D721Med (cell line): ENCODE data around the gene PDLIM1.

ENCODE experiments used
- DNase-seq: peaks from one replicate; pipeline ENCODE4 v3.0.0; 2011; ENCODE audit warnings: low spot score; ENCODE audit not compliant: insufficient read length
- FAIRE-seq: peaks from 2 replicates; lab custom pipeline; 2011; peaks lifted over from hg19 to GRCh38; lab: Jason Lieb, UNC
- CTCF ChIP-seq: IDR thresholded peaks from 2 replicates; pipeline ENCODE4 v1.5.1; 2012; ENCODE audit warnings: mild to moderate bottlenecking, control low read depth; ENCODE audit not compliant: insufficient read depth; ENCODE audit errors: missing control alignments

Gene PDLIM1

GRCh38 chr10:95315509-95315908 lies 24.7 kb upstream of the PDLIM1 start:
- FAIRE-seq (peak; percentile 98), DNase-seq (peak; percentile 47)
- TF ChIP-seq CTCF = no peak

- TF ChIP-seq CTCF = no peak
- FAIRE-seq (no peak), DNase-seq (no peak)
Measured at GRCh38 chr10:95314192-95314918, 23.6 kb upstream of the PDLIM1 start.

- FAIRE-seq (no peak), DNase-seq (no peak)
Measured at GRCh38 chr10:95312986-95313495, 22.2 kb upstream of the PDLIM1 start.

DNA sequence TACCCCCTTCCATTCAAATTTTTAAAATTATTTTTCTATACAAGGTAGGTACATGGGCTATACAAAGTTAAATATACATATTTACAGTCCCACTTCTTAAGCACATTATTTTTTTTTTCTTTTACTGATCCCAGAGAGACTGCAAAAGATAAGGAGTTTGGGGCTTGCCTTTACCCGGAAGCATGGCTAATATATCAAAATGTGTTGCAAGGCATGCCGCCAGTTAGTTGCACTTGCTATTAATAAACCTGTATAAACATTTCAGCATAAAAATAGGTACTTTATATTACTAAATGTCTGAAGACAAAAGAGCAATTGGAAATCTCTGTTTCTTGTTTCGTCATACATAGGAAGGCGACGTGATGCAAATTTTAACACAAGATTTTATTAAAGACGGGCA lies 21.5 kb upstream of the PDLIM1 start:
- FAIRE-seq = no peak

More at GRCh38 chr10:95312986-95313495, 22.2 kb upstream of the PDLIM1 start:
- no peak for TF ChIP-seq CTCF

DNA sequence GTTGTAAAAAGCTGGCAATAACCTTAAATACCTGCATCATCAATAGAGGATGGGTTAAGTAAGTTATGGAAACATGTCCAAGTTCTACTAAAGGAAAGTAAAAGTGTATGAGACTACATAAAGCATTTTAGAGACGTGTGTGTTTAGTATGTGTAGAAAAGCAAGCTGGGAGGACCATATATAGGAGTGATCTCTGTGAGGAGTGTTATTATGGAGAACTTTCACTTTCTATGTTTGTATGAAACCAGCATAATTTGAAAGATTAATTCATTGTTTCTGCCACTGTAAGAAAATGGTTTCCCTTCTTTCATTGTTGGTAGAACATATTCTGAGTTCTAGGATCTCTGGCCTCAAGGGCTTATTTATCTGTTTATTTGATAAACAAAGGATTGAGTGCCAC lies 19.2 kb upstream of the PDLIM1 start:
- no peak for TF ChIP-seq CTCF
- DNase-seq (no peak), FAIRE-seq (no peak)

More for the DNA sequence above, 21.5 kb upstream of the PDLIM1 start:
- no peak for DNase-seq
- TF ChIP-seq CTCF = no peak

GRCh38 chr10:95308389-95309302 lies 17.8 kb upstream of the PDLIM1 start:
- DNase-seq = no peak
- no peak for FAIRE-seq
- no peak for TF ChIP-seq CTCF
